H1 (cell line): Measurements from ENCODE around the gene GNAL. TPM values are rescaled to one million over a fixed set of nuclear protein-coding genes. Genes with fewer than 3 reads are reported as not detected.

Source experiments
- ASH2L ChIP-seq: fragments of 200-600, 300-600 bp; sonication (generic); IDR thresholded peaks from one replicate; pipeline ENCODE4 v1.7.1; 2017; ENCODE audit warnings: low read length
- CBX5 ChIP-seq: fragments of 300-800, 300-1000 bp; sonication (generic); IDR thresholded peaks from 2 replicates; pipeline ENCODE4 v1.7.1; 2016; ENCODE audit warnings: antibody characterized with exemption, low read length, low read depth
- CHD2 ChIP-seq: IDR thresholded peaks from 2 replicates; pipeline ENCODE4 v1.6.1; 2012; ENCODE audit warnings: low read length, improper control_type of control experiment
- E2F6 ChIP-seq: IDR thresholded peaks from 2 replicates; pipeline ENCODE4 v1.6.1; 2012; ENCODE audit warnings: inconsistent platforms
- EGR1 ChIP-seq: IDR thresholded peaks from 2 replicates; pipeline ENCODE4 v1.6.1; 2011; ENCODE audit warnings: low read depth, low read length, borderline replicate concordance
- EP300 ChIP-seq, 2 experiments: IDR thresholded peaks; 1 replicate in 1 of 2; 2 replicates in 1 of 2; pipeline ENCODE4 v1.6.1; 2011 to 2012; ENCODE audit warnings: low read depth in 2 of 2, low read length in 2 of 2, mild to moderate bottlenecking in 2 of 2, borderline replicate concordance in 1 of 2, inconsistent platforms in 1 of 2, moderate library complexity in 1 of 2
- FOSL1 ChIP-seq: IDR thresholded peaks from 2 replicates; pipeline ENCODE4 v1.6.1; 2011; ENCODE audit warnings: mild to moderate bottlenecking, low read depth, low read length, moderate library complexity; ENCODE audit not compliant: insufficient read depth
- GABPA ChIP-seq: IDR thresholded peaks from 2 replicates; pipeline ENCODE4 v1.6.1; 2011; ENCODE audit warnings: mild to moderate bottlenecking, low read length, moderate library complexity, borderline replicate concordance; ENCODE audit not compliant: insufficient read depth
- HDAC2 ChIP-seq, 2 experiments: fragments of 300-600 bp in 1 of 2; sonication (generic) in 1 of 2; IDR thresholded peaks; 2 replicates each; pipeline ENCODE4 v1.6.1; 2011 to 2012; ENCODE audit warnings: low read depth in 2 of 2, low read length in 2 of 2, mild to moderate bottlenecking in 2 of 2, moderate library complexity in 2 of 2, borderline replicate concordance in 1 of 2, inconsistent platforms in 1 of 2
- HDAC6 ChIP-seq: IDR thresholded peaks from one replicate; pipeline ENCODE4 v1.7.1; 2012; ENCODE audit warnings: low read depth, mild to moderate bottlenecking, inconsistent platforms, low read length, moderate library complexity
- KDM4A ChIP-seq: IDR thresholded peaks from one replicate; pipeline ENCODE4 v1.7.1; 2012; ENCODE audit warnings: low read depth, mild to moderate bottlenecking, moderate library complexity, low read length, inconsistent platforms; ENCODE audit not compliant: severe bottlenecking
- MAFK ChIP-seq: IDR thresholded peaks from 2 replicates; pipeline ENCODE4 v1.6.1; 2012; ENCODE audit warnings: low read depth, mild to moderate bottlenecking, improper control_type of control experiment, low read length
- MAX ChIP-seq: IDR thresholded peaks from 2 replicates; pipeline ENCODE4 v1.6.1; 2012; ENCODE audit warnings: inconsistent platforms
- POLR2A ChIP-seq, 2 experiments: IDR thresholded peaks; 1 replicate in 1 of 2; 2 replicates in 1 of 2; pipeline ENCODE4 v1.6.1; 2011; ENCODE audit warnings: low read depth in 2 of 2, low read length in 2 of 2, mild to moderate bottlenecking in 2 of 2; ENCODE audit errors: control extremely low read depth in 1 of 2
- POLR2AphosphoS5 ChIP-seq: IDR thresholded peaks from 2 replicates; pipeline ENCODE4 v1.6.1; 2011; ENCODE audit warnings: low read depth, low read length
- RBBP5 ChIP-seq: IDR thresholded peaks from 2 replicates; pipeline ENCODE4 v1.7.1; 2012; ENCODE audit warnings: low read depth, mild to moderate bottlenecking, inconsistent platforms, low read length, moderate library complexity, borderline replicate concordance
- RFX5 ChIP-seq: IDR thresholded peaks from 2 replicates; pipeline ENCODE4 v1.6.1; 2011; ENCODE audit warnings: low read depth, low read length, improper control_type of control experiment, borderline replicate concordance
- RNF2 ChIP-seq: fragments of 200-900, 300-1000 bp; sonication (generic); IDR thresholded peaks from 2 replicates; pipeline ENCODE4 v1.7.1; 2016; ENCODE audit warnings: borderline replicate concordance, low read depth, mild to moderate bottlenecking, antibody characterized with exemption, low read length; ENCODE audit not compliant: poor library complexity, severe bottlenecking; ENCODE audit errors: missing control alignments
- SIN3A ChIP-seq, 2 experiments: IDR thresholded peaks in 1 of 2; conservative IDR thresholded peaks in 1 of 2; 2 replicates each; pipeline ENCODE4 v1.6.1; 2011 to 2012; ENCODE audit warnings: low read length in 2 of 2, improper control_type of control experiment in 1 of 2, low read depth in 1 of 2, mild to moderate bottlenecking in 1 of 2
- SIX5 ChIP-seq: IDR thresholded peaks from 2 replicates; pipeline ENCODE4 v1.6.1; 2011; ENCODE audit warnings: mild to moderate bottlenecking, low read depth, low read length
- SP1 ChIP-seq: IDR thresholded peaks from 2 replicates; pipeline ENCODE4 v1.6.1; 2011; ENCODE audit warnings: low read depth, low read length
- TAF1 ChIP-seq: IDR thresholded peaks from 2 replicates; pipeline ENCODE4 v1.6.1; 2011; ENCODE audit warnings: mild to moderate bottlenecking, low read depth, low read length
- polyA plus RNA-seq, 7 experiments: library from polyadenylated mRNA; depleted of rRNA in 3 of 7; stranded (reverse) in 5 of 7; unstranded in 2 of 7; fragments of >200 nt in 5 of 7; fragments of 200-250 nt in 2 of 7; gene quantifications; 1 replicate in 5 of 7; 2 replicates in 1 of 7; 4 replicates in 1 of 7; pipeline versions ENCODE4 v1.2.1 to v1.2.3, GENCODE V29; 2011 to 2013; ENCODE audit warnings: missing spikeins in 2 of 7, mixed read lengths in 2 of 7
- total RNA-seq: library from RNA; stranded (reverse); fragmentation: NEBNext Ultra II Directional; extraction: Animal tissue kit (Norgen Biotek cat#: 25700); gene quantifications from 2 replicates; pipeline ENCODE4 v1.2.1, GENCODE V29; 2021

GNAL gene
- total and polyA plus RNA-seq, 2 of the 8 experiments (the other 6 are each of a cell fraction or from before 2014, with no cell fraction given): 13.2 to 18.3 TPM

GRCh38 chr18:11689669-11690565 lies 853 bp downstream of the GNAL start (continued):
- TF ChIP-seq FOSL1: no peak
- TF ChIP-seq CBX5: no peak
- TF ChIP-seq ASH2L: peak; percentile 46
- TF ChIP-seq SIX5: no peak
- peak in 1 of 2 experiments; percentile 15; a peak in 1 of 4 replicates for TF ChIP-seq HDAC2 (IDR thresholded peaks at IDR 0.05; ENCODE audit: borderline replicate concordance in 1 of 2, low read depth in 2 of 2, low read length in 2 of 2)
- no peak for TF ChIP-seq RFX5
- no peak; a peak in 1 of 4 replicates for TF ChIP-seq SIN3A (conservative IDR thresholded peaks at IDR 0.05 in 1 of 2, IDR thresholded peaks at IDR 0.05 in 1 of 2; ENCODE audit: low read depth in 1 of 2, low read length in 2 of 2)
- TF ChIP-seq HDAC6: no peak
- peak; percentile 96; the same call in 1 of the 2 replicates for TF ChIP-seq RBBP5
- TF ChIP-seq GABPA: no peak
- no peak for TF ChIP-seq EGR1
- TF ChIP-seq TAF1: 0 out of 2 replicates have a peak, but pooled peaks have one; percentile 8
- peak; percentile 94 for TF ChIP-seq MAX
- no peak for TF ChIP-seq EP300 (IDR thresholded peaks at IDR 0.05; ENCODE audit: borderline replicate concordance in 1 of 2, low read depth in 2 of 2, low read length in 2 of 2)
- no peak for TF ChIP-seq MAFK
- peak; percentile 37 for TF ChIP-seq KDM4A
- TF ChIP-seq POLR2AphosphoS5: 0 out of 2 replicates have a peak, but pooled peaks have one; percentile 45
- TF ChIP-seq POLR2A (IDR thresholded peaks at IDR 0.05; ENCODE audit: control extremely low read depth in 1 of 2, low read depth in 2 of 2, low read length in 2 of 2): no peak
- TF ChIP-seq E2F6: peak; percentile 92
- 0 out of 2 replicates have a peak, but pooled peaks have one; percentile 13 for TF ChIP-seq CHD2
- TF ChIP-seq SP1: no peak
- TF ChIP-seq RNF2: peak; percentile 40
